Measurements from ENCODE around the gene GYPC.

DNA sequence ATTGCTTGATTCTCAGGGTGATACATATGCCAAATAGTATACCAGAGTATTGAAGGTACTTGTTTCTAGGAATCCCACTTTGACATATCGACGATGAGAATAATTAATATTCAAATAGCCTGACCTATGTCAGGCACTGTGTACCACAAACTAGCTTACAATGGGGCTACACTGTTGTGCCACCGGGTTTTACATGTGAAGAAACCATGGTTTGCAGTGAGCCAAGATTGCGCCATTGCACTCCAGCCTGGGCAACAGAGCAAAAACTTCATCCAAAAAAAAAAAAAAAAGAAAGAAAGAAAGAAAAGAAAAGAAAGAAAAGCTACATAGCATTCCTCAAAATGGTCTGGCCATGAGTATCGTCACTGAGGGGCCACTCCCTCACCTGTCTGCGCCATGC is 25.5 kb downstream of the GYPC start:
- TF ChIP-seq EZH2 (IDR thresholded peaks at IDR 0.05; ENCODE audit: insufficient read depth, poor library complexity, severe bottlenecking): no peak
- TF ChIP-seq EZH2phosphoT487 (IDR thresholded peaks at IDR 0.05; ENCODE audit: insufficient read depth, low read depth): no peak

All from GM23248 (cell line).